Measurements from ENCODE around the gene SOHLH1. TPM values are rescaled to one million over a fixed set of nuclear protein-coding genes. Genes with fewer than 3 reads are reported as not detected.

SOHLH1 gene
- total and polyA plus RNA-seq, 2 of the 4 experiments (the other 2 are of a cell fraction) = not detected

DNA sequence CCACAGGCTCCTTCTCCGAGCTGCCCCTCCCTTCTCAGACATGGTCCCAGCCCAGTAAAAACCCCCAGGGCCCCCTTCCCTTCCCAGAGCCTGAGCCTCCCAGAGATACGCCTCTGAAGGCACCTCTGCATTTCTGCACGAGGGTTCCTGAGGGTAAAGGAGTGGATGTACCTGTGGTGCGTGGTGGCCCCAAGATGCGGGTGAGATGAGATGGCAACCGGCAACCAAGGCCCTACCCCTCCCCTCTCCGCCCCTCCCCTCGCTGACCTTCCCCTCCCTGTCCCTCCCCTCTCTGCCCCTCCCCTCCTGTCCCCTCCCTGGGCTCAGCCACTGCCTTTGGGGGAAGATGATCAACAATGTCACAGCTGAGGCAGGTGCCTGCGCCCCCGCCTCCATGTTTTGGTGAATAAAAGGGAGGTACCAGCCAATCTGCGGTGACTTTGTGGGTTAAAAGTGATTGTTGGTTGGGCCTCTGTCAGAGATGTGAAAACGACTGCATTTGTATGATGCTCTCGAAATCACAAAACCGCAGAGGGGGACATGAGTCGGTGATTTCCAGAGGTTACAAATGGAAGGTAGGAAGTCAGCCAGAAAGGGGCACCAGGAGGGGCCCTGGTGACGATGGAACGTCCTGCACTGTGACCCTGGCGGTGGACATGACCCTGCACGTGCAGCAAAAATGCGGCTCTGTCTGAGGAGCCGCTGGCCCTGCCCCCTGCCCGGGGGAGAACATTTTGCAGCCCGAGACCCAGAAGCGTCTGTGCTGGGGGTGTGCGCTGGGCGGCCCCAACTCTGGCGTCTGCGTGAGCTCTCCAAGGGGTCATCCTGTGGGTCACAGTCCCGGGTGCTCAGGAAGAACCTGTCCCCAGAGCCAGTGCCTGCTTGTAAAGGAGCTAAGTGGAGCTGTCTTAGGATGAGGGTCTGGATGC lies 32.5 kb downstream of the SOHLH1 start:
- H3K14ac ChIP-seq (replicated peaks; ENCODE audit: low read depth, low read length) = no peak overlapping the region
- no peak overlapping the region for H3K27ac ChIP-seq (ENCODE audit: insufficient read depth, low read length)
- ChIA-PET CTCF (no interaction called here), POLR2A (ENCODE audit: unreplicated experiment) (no interaction called here)
- H2BK120ac ChIP-seq (ENCODE audit: low read depth, low read length) = no peak overlapping the region
- no peak overlapping the region for H4K91ac ChIP-seq (ENCODE audit: insufficient read depth, low read depth, low read length)
- no peak for DNase-seq
- no peak overlapping the region for H2BK20ac ChIP-seq (ENCODE audit: low read depth, low read length)
- no peaks in the 10 kb centered on the region for H3K36me3 ChIP-seq (ENCODE audit: control insufficient read depth, insufficient read depth, low read length)
- no peak for ATAC-seq (ENCODE audit: low read depth)
- H2BK5ac ChIP-seq (ENCODE audit: low read depth, low read length, poor library complexity, severe bottlenecking) = no peak overlapping the region
- H4K20me1 ChIP-seq (ENCODE audit: insufficient read depth, low read length) = no peaks in the 10 kb centered on the region
- no peak overlapping the region for H2BK15ac ChIP-seq (ENCODE audit: low read depth, low read length)
- H2AK9ac ChIP-seq (replicated peaks; ENCODE audit: low read depth, low read length, poor library complexity) = no peak overlapping the region
- H3K18ac ChIP-seq (ENCODE audit: low read depth, low read length) = no peak overlapping the region
- H3K9ac ChIP-seq (ENCODE audit: low read depth, low read length) = no peak overlapping the region
- dilution Hi-C loops (cut with HindIII; ENCODE audit: low sequenced_read_pairs, unreplicated experiment) (no loop called here), in situ Hi-C loops (cut with MboI; ENCODE audit: low sequenced_read_pairs) (no loop called here), intact Hi-C loops (cut with micrococcal nuclease) (no loop called here)
- no peak overlapping the region for H3K56ac ChIP-seq (ENCODE audit: extremely low read depth, insufficient read depth, low read length)
- no peaks in the 10 kb centered on the region for H3K27me3 ChIP-seq (ENCODE audit: control insufficient read depth, insufficient read depth, low read length)
- TF ChIP-seq FOS (IDR thresholded peaks at IDR 0.05; ENCODE audit: low read depth, low read length) (no peak), CHD1 (IDR thresholded peaks at IDR 0.05; ENCODE audit: low read depth, low read length) (no peak), RCOR1 (IDR thresholded peaks at IDR 0.05; ENCODE audit: insufficient replicate concordance, low read length) (no peak), SMC3 (IDR thresholded peaks at IDR 0.05; ENCODE audit: low read depth, low read length) (no peak)
- TF ChIP-seq, protein P1, sequence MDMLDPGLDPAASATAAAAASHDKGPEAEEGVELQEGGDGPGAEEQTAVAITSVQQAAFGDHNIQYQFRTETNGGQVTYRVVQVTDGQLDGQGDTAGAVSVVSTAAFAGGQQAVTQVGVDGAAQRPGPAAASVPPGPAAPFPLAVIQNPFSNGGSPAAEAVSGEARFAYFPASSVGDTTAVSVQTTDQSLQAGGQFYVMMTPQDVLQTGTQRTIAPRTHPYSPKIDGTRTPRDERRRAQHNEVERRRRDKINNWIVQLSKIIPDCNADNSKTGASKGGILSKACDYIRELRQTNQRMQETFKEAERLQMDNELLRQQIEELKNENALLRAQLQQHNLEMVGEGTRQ (IDR thresholded peaks at IDR 0.05; ENCODE audit: low read depth, low read length) = no peak
- TF ChIP-seq, protein P2, sequence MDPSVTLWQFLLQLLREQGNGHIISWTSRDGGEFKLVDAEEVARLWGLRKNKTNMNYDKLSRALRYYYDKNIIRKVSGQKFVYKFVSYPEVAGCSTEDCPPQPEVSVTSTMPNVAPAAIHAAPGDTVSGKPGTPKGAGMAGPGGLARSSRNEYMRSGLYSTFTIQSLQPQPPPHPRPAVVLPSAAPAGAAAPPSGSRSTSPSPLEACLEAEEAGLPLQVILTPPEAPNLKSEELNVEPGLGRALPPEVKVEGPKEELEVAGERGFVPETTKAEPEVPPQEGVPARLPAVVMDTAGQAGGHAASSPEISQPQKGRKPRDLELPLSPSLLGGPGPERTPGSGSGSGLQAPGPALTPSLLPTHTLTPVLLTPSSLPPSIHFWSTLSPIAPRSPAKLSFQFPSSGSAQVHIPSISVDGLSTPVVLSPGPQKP (IDR thresholded peaks at IDR 0.05; ENCODE audit: borderline replicate concordance, low read depth, low read length) = no peak
- no peak overlapping the region for H3K4me3 ChIP-seq (ENCODE audit: insufficient read depth, low read depth, low read length)
- no peak overlapping the region for H3K4ac ChIP-seq (ENCODE audit: low read depth, low read length)
- H4K5ac ChIP-seq (ENCODE audit: low read depth, low read length) = no peak overlapping the region
- no peak overlapping the region for H3K23ac ChIP-seq (ENCODE audit: low read depth, low read length)
- H3K9me3 ChIP-seq (ENCODE audit: control insufficient read depth, insufficient read depth, low read length) = peaks cover 3% of the 10 kb centered on the region; the same call in 1 of the 2 replicates
- no peak overlapping the region for H2AFZ ChIP-seq (replicated peaks; ENCODE audit: low read length, poor library complexity)
- H2AK5ac ChIP-seq (ENCODE audit: low read depth, low read length) = no peak overlapping the region
- no peak overlapping the region for H4K8ac ChIP-seq (ENCODE audit: low read depth in 2 of 2, low read length in 2 of 2)
- no peaks in the 10 kb centered on the region for H3K4me1 ChIP-seq (ENCODE audit: control insufficient read depth, insufficient read depth, low read length)
- H3K4me2 ChIP-seq (ENCODE audit: low read depth, low read length) = no peak overlapping the region
- H3K9me1 ChIP-seq (ENCODE audit: insufficient read depth, low read length) = no peaks in the 10 kb centered on the region
- H3K79me1 ChIP-seq (ENCODE audit: low read depth in 1 of 2, low read length in 2 of 2) = no peaks in the 10 kb centered on the region
- 30% methylated on average over 6 of the region's 29 CpGs; no CpG with 5 or more reads in 1 of the 2 experiments for WGBS, 2 experiments (ENCODE audit: extremely low coverage in 2 of 2, insufficient read length in 1 of 2)
- no TSS peak for BruUV-seq (replicated peaks)
